GM13976 (cell line): ENCODE measurements around the gene FRMD6.

ENCODE experiments used
- DNase-seq: peaks from one replicate; pipeline ENCODE4 v3.0.0; 2012; ENCODE audit warnings: low spot score
- CTCF ChIP-seq: IDR thresholded peaks from 2 replicates; pipeline ENCODE4 v1.5.1; 2012; ENCODE audit warnings: borderline replicate concordance, mild to moderate bottlenecking; ENCODE audit not compliant: insufficient read depth; ENCODE audit errors: extremely low read depth, missing control alignments, control extremely low read depth
- in situ Hi-C: fragments of 300-500 bp; cut with MboI; formaldehyde crosslinking; loops from one replicate; pipeline ENCODE4 v1.12.0; 2022; ENCODE audit warnings: low sequenced_read_pairs, mixed read lengths, inconsistent platforms; ENCODE audit not compliant: unreplicated experiment

FRMD6 gene

DNA sequence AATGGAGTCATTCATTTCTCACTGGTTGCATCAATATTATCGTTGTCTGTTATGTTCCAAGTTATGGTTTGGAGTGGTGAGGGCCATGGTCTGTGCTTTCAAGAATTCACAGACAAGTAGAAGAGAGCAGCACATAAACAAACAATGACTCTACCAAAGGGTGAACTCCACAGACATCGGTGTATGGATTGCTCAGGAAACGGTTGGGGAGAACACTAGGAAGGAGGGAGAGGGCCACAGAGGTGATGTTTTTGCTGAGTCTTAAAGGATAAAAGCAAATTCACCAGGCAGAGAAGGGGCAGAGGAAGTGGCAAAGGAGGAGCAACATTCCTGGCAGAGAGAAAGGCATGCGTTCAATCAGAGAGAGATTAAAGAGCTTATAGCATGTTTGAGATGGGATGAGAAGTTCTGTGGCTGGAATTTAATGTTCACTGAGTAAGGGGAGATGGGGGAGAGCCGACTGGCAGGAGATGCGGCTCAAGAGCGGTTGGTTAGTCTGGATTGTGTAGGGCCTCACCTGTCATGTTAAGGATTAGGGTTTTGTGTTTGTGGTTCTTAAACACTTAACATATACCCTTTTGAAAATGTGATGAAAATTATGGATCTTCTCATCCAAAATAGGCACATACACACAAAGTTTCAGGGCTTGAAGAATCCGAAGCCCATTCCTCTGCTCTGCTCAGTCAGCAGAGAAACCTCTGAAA, 42.3 kb upstream of the FRMD6 start:
- in situ Hi-C loops: no loop called here
- DNase-seq: no peak
- TF ChIP-seq CTCF: no peak

GRCh38 chr14:51609955-51610283, 41.8 kb upstream of the FRMD6 start:
- no peak for TF ChIP-seq CTCF
- in situ Hi-C loops: no loop called here
- DNase-seq: no peak

- in situ Hi-C loops: no loop called here
- no peak for DNase-seq
- no peak for TF ChIP-seq CTCF
These were observed 40.9 kb upstream of the FRMD6 start for GRCh38 chr14:51610771-51611170.

DNA sequence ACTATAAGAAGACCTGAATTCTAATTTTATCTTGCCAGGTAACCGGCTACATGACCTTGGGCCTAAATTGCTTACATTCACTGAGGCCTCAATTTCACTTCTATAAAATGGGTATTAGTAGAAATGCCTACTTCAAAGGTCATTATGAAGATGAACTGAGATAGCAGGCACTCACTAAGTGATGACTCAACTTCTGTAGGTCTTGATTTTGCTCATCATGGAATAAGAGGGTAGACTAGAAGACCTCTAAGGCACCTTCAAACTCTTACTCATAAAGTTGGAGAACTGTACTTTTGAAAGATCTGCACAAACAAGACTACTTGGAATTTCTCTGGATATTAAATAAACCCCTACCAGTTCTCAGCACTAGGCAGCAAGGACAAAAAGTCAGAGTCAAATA, 39.3 kb upstream of the FRMD6 start:
- no peak for TF ChIP-seq CTCF
- no peak for DNase-seq
- in situ Hi-C loops: no loop called here

DNA sequence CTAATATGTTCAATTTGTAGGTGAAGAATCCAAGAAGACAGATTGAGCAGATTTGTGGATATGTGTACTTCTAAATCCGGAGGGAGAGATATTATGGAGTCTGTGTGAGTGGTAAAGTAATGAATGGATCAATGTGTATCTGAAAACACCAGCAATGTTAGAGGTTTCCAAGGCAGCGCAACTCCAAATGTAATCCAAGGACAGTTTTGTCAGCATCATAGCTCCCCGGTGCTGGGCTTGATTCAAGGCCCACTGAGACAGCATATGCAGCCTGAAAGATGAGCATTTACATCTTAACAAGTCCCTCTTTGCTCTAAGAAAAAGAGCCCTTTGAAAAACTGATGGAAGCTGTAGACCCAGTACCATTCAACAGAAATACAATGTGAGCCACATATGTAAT, 38.3 kb upstream of the FRMD6 start:
- DNase-seq: no peak

GRCh38 chr14:51614707-51615106, 37.0 kb upstream of the FRMD6 start:
- DNase-seq: no peak
- in situ Hi-C loops: no loop called here
- TF ChIP-seq CTCF: no peak

More for the DNA sequence above, 38.3 kb upstream of the FRMD6 start:
- in situ Hi-C loops: no loop called here
- TF ChIP-seq CTCF: no peak
